Measurements from ENCODE around the gene HNF4A. TPM values are rescaled to one million over a fixed set of nuclear protein-coding genes. Genes with fewer than 3 reads are reported as not detected.

Gene HNF4A
- total and polyA plus RNA-seq, 2 of the 13 experiments (the other 11 are each of a cell fraction or from before 2014, with no cell fraction given) = 80.9 to 169 TPM

GRCh38 chr20:44410583-44411019, 55.1 kb downstream of the HNF4A start (continued):
- TF ChIP-seq, protein P1, sequence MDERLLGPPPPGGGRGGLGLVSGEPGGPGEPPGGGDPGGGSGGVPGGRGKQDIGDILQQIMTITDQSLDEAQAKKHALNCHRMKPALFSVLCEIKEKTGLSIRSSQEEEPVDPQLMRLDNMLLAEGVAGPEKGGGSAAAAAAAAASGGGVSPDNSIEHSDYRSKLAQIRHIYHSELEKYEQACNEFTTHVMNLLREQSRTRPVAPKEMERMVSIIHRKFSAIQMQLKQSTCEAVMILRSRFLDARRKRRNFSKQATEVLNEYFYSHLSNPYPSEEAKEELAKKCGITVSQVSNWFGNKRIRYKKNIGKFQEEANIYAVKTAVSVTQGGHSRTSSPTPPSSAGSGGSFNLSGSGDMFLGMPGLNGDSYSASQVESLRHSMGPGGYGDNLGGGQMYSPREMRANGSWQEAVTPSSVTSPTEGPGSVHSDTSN (CRISPR knock-in tag; IDR thresholded peaks at IDR 0.05) = no peak
- TF ChIP-seq KMT2A (CRISPR knock-in tag; IDR thresholded peaks at IDR 0.05) = no peak
- no peak; the same call in 1 of the 2 replicates for TF ChIP-seq FOXJ3 (CRISPR knock-in tag; IDR thresholded peaks at IDR 0.05; ENCODE audit: borderline replicate concordance)
- TF ChIP-seq NR3C1 (CRISPR knock-in tag; IDR thresholded peaks at IDR 0.05) = no peak
- peak; percentile 9; the same call in 1 of the 2 replicates for TF ChIP-seq SRY (CRISPR knock-in tag; IDR thresholded peaks at IDR 0.05)
- TF ChIP-seq GLMP (CRISPR knock-in tag; IDR thresholded peaks at IDR 0.05; ENCODE audit: borderline replicate concordance) = no peak
- no peak for TF ChIP-seq TBL1XR1 (IDR thresholded peaks at IDR 0.05; ENCODE audit: borderline replicate concordance, low read length, partially characterized antibody)
- TF ChIP-seq, protein P2, sequence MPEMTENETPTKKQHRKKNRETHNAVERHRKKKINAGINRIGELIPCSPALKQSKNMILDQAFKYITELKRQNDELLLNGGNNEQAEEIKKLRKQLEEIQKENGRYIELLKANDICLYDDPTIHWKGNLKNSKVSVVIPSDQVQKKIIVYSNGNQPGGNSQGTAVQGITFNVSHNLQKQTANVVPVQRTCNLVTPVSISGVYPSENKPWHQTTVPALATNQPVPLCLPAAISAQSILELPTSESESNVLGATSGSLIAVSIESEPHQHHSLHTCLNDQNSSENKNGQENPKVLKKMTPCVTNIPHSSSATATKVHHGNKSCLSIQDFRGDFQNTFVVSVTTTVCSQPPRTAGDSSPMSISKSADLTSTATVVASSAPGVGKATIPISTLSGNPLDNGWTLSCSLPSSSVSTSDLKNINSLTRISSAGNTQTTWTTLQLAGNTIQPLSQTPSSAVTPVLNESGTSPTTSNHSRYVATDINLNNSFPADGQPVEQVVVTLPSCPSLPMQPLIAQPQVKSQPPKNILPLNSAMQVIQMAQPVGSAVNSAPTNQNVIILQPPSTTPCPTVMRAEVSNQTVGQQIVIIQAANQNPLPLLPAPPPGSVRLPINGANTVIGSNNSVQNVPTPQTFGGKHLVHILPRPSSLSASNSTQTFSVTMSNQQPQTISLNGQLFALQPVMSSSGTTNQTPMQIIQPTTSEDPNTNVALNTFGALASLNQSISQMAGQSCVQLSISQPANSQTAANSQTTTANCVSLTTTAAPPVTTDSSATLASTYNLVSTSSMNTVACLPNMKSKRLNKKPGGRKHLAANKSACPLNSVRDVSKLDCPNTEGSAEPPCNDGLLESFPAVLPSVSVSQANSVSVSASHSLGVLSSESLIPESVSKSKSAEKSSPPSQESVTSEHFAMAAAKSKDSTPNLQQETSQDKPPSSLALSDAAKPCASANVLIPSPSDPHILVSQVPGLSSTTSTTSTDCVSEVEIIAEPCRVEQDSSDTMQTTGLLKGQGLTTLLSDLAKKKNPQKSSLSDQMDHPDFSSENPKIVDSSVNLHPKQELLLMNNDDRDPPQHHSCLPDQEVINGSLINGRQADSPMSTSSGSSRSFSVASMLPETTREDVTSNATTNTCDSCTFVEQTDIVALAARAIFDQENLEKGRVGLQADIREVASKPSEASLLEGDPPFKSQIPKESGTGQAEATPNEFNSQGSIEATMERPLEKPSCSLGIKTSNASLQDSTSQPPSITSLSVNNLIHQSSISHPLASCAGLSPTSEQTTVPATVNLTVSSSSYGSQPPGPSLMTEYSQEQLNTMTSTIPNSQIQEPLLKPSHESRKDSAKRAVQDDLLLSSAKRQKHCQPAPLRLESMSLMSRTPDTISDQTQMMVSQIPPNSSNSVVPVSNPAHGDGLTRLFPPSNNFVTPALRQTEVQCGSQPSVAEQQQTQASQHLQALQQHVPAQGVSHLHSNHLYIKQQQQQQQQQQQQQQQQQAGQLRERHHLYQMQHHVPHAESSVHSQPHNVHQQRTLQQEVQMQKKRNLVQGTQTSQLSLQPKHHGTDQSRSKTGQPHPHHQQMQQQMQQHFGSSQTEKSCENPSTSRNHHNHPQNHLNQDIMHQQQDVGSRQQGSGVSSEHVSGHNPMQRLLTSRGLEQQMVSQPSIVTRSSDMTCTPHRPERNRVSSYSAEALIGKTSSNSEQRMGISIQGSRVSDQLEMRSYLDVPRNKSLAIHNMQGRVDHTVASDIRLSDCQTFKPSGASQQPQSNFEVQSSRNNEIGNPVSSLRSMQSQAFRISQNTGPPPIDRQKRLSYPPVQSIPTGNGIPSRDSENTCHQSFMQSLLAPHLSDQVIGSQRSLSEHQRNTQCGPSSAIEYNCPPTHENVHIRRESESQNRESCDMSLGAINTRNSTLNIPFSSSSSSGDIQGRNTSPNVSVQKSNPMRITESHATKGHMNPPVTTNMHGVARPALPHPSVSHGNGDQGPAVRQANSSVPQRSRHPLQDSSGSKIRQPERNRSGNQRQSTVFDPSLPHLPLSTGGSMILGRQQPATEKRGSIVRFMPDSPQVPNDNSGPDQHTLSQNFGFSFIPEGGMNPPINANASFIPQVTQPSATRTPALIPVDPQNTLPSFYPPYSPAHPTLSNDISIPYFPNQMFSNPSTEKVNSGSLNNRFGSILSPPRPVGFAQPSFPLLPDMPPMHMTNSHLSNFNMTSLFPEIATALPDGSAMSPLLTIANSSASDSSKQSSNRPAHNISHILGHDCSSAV (CRISPR knock-in tag; IDR thresholded peaks at IDR 0.05; ENCODE audit: borderline replicate concordance) = peak; percentile 64; the same call in 1 of the 2 replicates
- 0 out of 2 replicates have a peak, but pooled peaks have one; percentile 35 for TF ChIP-seq TFDP1 (CRISPR knock-in tag; IDR thresholded peaks at IDR 0.05; ENCODE audit: borderline replicate concordance)
- TF ChIP-seq SP1 (IDR thresholded peaks at IDR 0.05) = no peak
- TF ChIP-seq SP1 (CRISPR knock-in tag; IDR thresholded peaks at IDR 0.05) = no peak
- TF ChIP-seq ZC3H13 (CRISPR knock-in tag; IDR thresholded peaks at IDR 0.05) = no peak
- TF ChIP-seq, protein P3, sequence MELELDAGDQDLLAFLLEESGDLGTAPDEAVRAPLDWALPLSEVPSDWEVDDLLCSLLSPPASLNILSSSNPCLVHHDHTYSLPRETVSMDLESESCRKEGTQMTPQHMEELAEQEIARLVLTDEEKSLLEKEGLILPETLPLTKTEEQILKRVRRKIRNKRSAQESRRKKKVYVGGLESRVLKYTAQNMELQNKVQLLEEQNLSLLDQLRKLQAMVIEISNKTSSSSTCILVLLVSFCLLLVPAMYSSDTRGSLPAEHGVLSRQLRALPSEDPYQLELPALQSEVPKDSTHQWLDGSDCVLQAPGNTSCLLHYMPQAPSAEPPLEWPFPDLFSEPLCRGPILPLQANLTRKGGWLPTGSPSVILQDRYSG (CRISPR knock-in tag; IDR thresholded peaks at IDR 0.05) = 0 out of 2 replicates have a peak, but pooled peaks have one; percentile 47
- TF ChIP-seq E2F5 (CRISPR knock-in tag; conservative IDR thresholded peaks at IDR 0.05) = peak; percentile 26; the same call in 1 of the 2 replicates
- TF ChIP-seq PHF20 (CRISPR knock-in tag; IDR thresholded peaks at IDR 0.05) = no peak
